Fibroblast of the aortic adventitia (primary cell): ENCODE results near the gene BDP1. TPM values are rescaled to one million over a fixed set of nuclear protein-coding genes. Genes with fewer than 3 reads are reported as not detected.
A peak's percentile ranks its signal among the peaks of the same experiment; 100 is the strongest.
"Not testable (repeated sequence)": the region's sequence is repeated elsewhere in the genome, so short reads cannot be mapped to it uniquely, and the experiment has no call there.

Experiments
- DNase-seq: peaks from one replicate; pipeline ENCODE4 v3.0.0-alpha.2; 2010; ENCODE audit warnings: low read depth
- H3K4me3 ChIP-seq: 2 replicates; pipeline ENCODE4 v1.5.1; 2011; ENCODE audit warnings: low read depth, mild to moderate bottlenecking, control low read depth, low read length, moderate library complexity
- CTCF ChIP-seq: IDR thresholded peaks from 2 replicates; pipeline ENCODE4 v1.5.1; 2011; ENCODE audit warnings: mild to moderate bottlenecking, low read length, control low read depth, inconsistent platforms; ENCODE audit not compliant: insufficient read depth
- total RNA-seq: library from RNA; depleted of rRNA; stranded (reverse); fragments of >200 nt; gene quantifications from 2 replicates; pipeline ENCODE4 v1.2.3, GENCODE V29; 2012; ENCODE audit warnings: low replicate concordance

BDP1 gene
- total RNA-seq, 1 donor: 27.8 TPM

GRCh38 chr5:71447218-71447808 lies 8.1 kb upstream of the BDP1 start:
- H3K4me3 ChIP-seq: not testable (repeated sequence)
- DNase-seq: peak; percentile 27
- TF ChIP-seq CTCF: peak; percentile 43

- no peak for DNase-seq
- H3K4me3 ChIP-seq: no peak overlapping the region
- TF ChIP-seq CTCF: no peak
Observed at GRCh38 chr5:71452876-71453275, 2.6 kb upstream of the BDP1 start.

- TF ChIP-seq CTCF: no peak
- peak overlapping the region; percentile 77 for H3K4me3 ChIP-seq
- DNase-seq: no peak
Observed at GRCh38 chr5:71454913-71455312, 538 bp upstream of the BDP1 start.

GRCh38 chr5:71456362-71456743 lies 902 bp downstream of the BDP1 start:
- no peak for TF ChIP-seq CTCF
- DNase-seq: no peak
- peak overlapping the region; percentile 77 for H3K4me3 ChIP-seq

GRCh38 chr5:71457106-71457505 lies 1.7 kb downstream of the BDP1 start:
- DNase-seq: no peak
- peak overlapping the region; percentile 77 for H3K4me3 ChIP-seq
- no peak for TF ChIP-seq CTCF

GRCh38 chr5:71460693-71461092 lies 5.2 kb downstream of the BDP1 start:
- no peak overlapping the region for H3K4me3 ChIP-seq
- no peak for TF ChIP-seq CTCF
- no peak for DNase-seq

GRCh38 chr5:71461360-71461759 lies 5.9 kb downstream of the BDP1 start:
- no peak for DNase-seq
- TF ChIP-seq CTCF: no peak

More at GRCh38 chr5:71461360-71461759, 5.9 kb downstream of the BDP1 start:
- H3K4me3 ChIP-seq: no peak overlapping the region
